Measurements from ENCODE around the gene FAM168A. TPM values are rescaled to one million over a fixed set of nuclear protein-coding genes. Genes with fewer than 3 reads are reported as not detected.

Gene FAM168A
- total and polyA plus RNA-seq, 2 experiments from 2014 or later = 6.3 to 24.5 TPM

GRCh38 chr11:73376803-73377629 lies 220.9 kb downstream of the FAM168A start:
- H3K4me2 ChIP-seq = peak overlapping the region; percentile 97
- no peaks in the 10 kb centered on the region for H3K27me3 ChIP-seq
- H2AFZ ChIP-seq = peak overlapping the region; percentile 73
- H3K9me2 ChIP-seq (replicated peaks; ENCODE audit: insufficient read depth) = no peaks in the 10 kb centered on the region
- TF ChIP-seq EZH2phosphoT487 (IDR thresholded peaks at IDR 0.05; ENCODE audit: low read depth, severe bottlenecking, unreplicated experiment) (no peak), EZH2 (IDR thresholded peaks at IDR 0.05; ENCODE audit: borderline replicate concordance) (no peak), CTCF (IDR thresholded peaks at IDR 0.05; ENCODE audit: poor library complexity) (no peak)
- peaks cover 9% of the 10 kb centered on the region for H3K79me2 ChIP-seq
- peak; percentile 75 for DNase-seq (ENCODE audit: low spot score)
- H3K9me3 ChIP-seq (ENCODE audit: low read depth) = no peaks in the 10 kb centered on the region
- H3K4me1 ChIP-seq (ENCODE audit: insufficient read depth) = peaks cover 11% of the 10 kb centered on the region
- peak overlapping the region; percentile 83 for H3K27ac ChIP-seq
- 14% methylated on average over 31 of the region's 56 CpGs for WGBS (ENCODE audit: low lambda C conversion rate, missing lambda C conversion rate)
- no peaks in the 10 kb centered on the region for H4K20me1 ChIP-seq (ENCODE audit: insufficient read depth, poor library complexity, severe bottlenecking)
- H3K36me3 ChIP-seq (replicated peaks; ENCODE audit: insufficient read depth, low read depth) = no peaks in the 10 kb centered on the region
- peak overlapping the region; percentile 87 for H3K4me3 ChIP-seq

GRCh38 chr11:73376160-73376802 lies 221.6 kb downstream of the FAM168A start, which contains the start of gene RELT:
TSS of gene RELT (plus strand) at chr11:73376399. CDS start at chr11:73389137, 12,738 bp downstream.
- TF ChIP-seq CTCF (IDR thresholded peaks at IDR 0.05; ENCODE audit: poor library complexity) = peak; percentile 77
- no peak for TF ChIP-seq EZH2phosphoT487 (IDR thresholded peaks at IDR 0.05; ENCODE audit: low read depth, severe bottlenecking, unreplicated experiment)
- no peak for TF ChIP-seq EZH2 (IDR thresholded peaks at IDR 0.05; ENCODE audit: borderline replicate concordance)
- no peaks in the 10 kb centered on the region for H3K27me3 ChIP-seq
- H4K20me1 ChIP-seq (ENCODE audit: insufficient read depth, poor library complexity, severe bottlenecking) = no peaks in the 10 kb centered on the region
- H3K27ac ChIP-seq = peak within 1 kb of the TSS; percentile 83
- H3K4me2 ChIP-seq = peak within 1 kb of the TSS; percentile 97
- H3K36me3 ChIP-seq (replicated peaks; ENCODE audit: insufficient read depth, low read depth) = no peaks in the 10 kb centered on the region
- 1% methylated on average over 65 of the region's 96 CpGs for WGBS (ENCODE audit: low lambda C conversion rate, missing lambda C conversion rate)
- H3K4me1 ChIP-seq (ENCODE audit: insufficient read depth) = peaks cover 11% of the 10 kb centered on the region
- peak; percentile 97 for DNase-seq (ENCODE audit: low spot score)
- peak within 1 kb of the TSS; percentile 73 for H2AFZ ChIP-seq
- H3K4me3 ChIP-seq = peak within 1 kb of the TSS; percentile 87
- no peaks in the 10 kb centered on the region for H3K9me2 ChIP-seq (replicated peaks; ENCODE audit: insufficient read depth)
- peaks cover 9% of the 10 kb centered on the region for H3K79me2 ChIP-seq
- H3K9me3 ChIP-seq (ENCODE audit: low read depth) = no peaks in the 10 kb centered on the region

GRCh38 chr11:73375830-73376159 lies 222.1 kb downstream of the FAM168A start:
- Histone ChIP-seq H3K4me3 (no peak overlapping the region), H3K4me2 (peak overlapping the region; percentile 97), H3K27ac (peak overlapping the region; percentile 60), H3K27me3 (no peaks in the 10 kb centered on the region), H3K79me2 (peaks cover 9% of the 10 kb centered on the region), H3K36me3 (replicated peaks; ENCODE audit: insufficient read depth, low read depth) (no peaks in the 10 kb centered on the region), H3K9me2 (replicated peaks; ENCODE audit: insufficient read depth) (no peaks in the 10 kb centered on the region), H3K4me1 (ENCODE audit: insufficient read depth) (peaks cover 11% of the 10 kb centered on the region), H3K9me3 (ENCODE audit: low read depth) (no peaks in the 10 kb centered on the region), H4K20me1 (ENCODE audit: insufficient read depth, poor library complexity, severe bottlenecking) (no peaks in the 10 kb centered on the region), H2AFZ (no peak overlapping the region)
- no peak for DNase-seq (ENCODE audit: low spot score)
- no peak for TF ChIP-seq EZH2 (IDR thresholded peaks at IDR 0.05; ENCODE audit: borderline replicate concordance)
- no peak for TF ChIP-seq EZH2phosphoT487 (IDR thresholded peaks at IDR 0.05; ENCODE audit: low read depth, severe bottlenecking, unreplicated experiment)
- no peak for TF ChIP-seq CTCF (IDR thresholded peaks at IDR 0.05; ENCODE audit: poor library complexity)
- WGBS (ENCODE audit: low lambda C conversion rate, missing lambda C conversion rate) = 70% methylated on average over 6 of the region's 6 CpGs
